Left cardiac atrium (tissue), 4 donors: ENCODE data around the gene AIRE. TPM values are rescaled to one million over a fixed set of nuclear protein-coding genes. Genes with fewer than 3 reads are reported as not detected.
"Not testable (repeated sequence)": the region's sequence is repeated elsewhere in the genome, so short reads cannot be mapped to it uniquely, and the experiment has no call there.

Experiments used
- ATAC-seq, 2 donors: fragments of 200-7000 bp; cut with Tn5 transposase; one replicate each; pipeline ENCODE4 v1.9.1; 2020; ENCODE audit warnings: mild to moderate bottlenecking in 2 of 2, moderate library complexity in 2 of 2
- DNase-seq: peaks from one replicate; pipeline ENCODE4 v3.0.0-alpha.2; 2020
- intact Hi-C, 2 donors: fragments of 100-400 bp; cut with DNase I; formaldehyde crosslinking; loops; one replicate each; pipeline versions ENCODE4 v1.14.1 to v1.15.1; 2022 to 2023
- long read RNA-seq: library from polyadenylated mRNA; unstranded; transcript quantifications from one replicate; pipeline ENCODE4 v2.0.0, GENCODE V29; 2021
- total RNA-seq, 2 donors: library from RNA; stranded (reverse); fragmentation: NEBNext Ultra II Directional; extraction: Animal tissue kit (Norgen Biotek cat#: 25700); gene quantifications; one replicate each; pipeline ENCODE4 v1.2.1, GENCODE V29; 2021
- donor health status: DM: no; HTN: yes; CAD: no.
- donor health status: DM: no; HTN: yes; CAD: no; lungs with severe emphysema.
- donor health status: DM: yes; HTN: yes; CAD: no.
- donor health status: Dilated cardiomyopathy.

The AIRE gene
- total RNA-seq, result under 1 TPM in 1 of 2 donors, not detected in 1; 0.08 TPM
- long read RNA-seq, result 0 reads

DNA sequence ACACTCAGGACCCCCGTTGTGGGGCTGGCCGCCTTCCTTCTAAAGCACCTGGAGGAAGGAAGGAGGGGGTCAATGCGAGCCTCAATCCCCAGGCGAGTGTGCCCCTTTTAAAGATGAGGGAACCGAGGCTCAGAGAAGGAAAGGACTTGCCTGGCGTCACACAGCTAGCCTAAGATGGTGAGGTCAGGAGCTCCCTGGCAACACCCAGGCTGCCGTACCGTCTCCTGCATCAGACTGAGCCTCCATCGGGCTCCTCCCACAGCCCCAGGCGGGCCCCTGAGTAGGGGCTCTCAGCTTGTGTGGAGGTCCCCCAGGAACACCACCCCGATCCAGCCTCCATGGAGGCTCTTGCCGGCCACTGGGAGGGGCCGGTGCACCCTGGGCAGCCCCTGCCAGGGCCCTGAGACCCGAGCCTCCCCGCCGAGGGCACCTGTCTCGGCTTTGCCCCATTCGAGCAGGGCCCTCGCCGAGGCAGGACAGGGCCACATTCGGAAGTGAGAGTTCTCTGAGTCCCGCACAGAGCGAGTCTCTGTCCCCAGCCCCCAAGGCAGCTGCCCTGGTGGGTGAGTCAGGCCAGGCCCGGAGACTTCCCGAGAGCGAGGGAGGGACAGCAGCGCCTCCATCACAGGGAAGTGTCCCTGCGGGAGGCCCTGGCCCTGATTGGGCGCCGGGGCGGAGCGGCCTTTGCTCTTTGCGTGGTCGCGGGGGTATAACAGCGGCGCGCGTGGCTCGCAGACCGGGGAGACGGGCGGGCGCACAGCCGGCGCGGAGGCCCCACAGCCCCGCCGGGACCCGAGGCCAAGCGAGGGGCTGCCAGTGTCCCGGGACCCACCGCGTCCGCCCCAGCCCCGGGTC, at the start of gene AIRE:
Gene AIRE, plus strand, starts transcription at position 739 of the 855 bp plus-strand sequence. CDS start 131 bp downstream, outside the sequence.
- peak; percentile 48 to 60 for ATAC-seq
- peak; percentile 44 for DNase-seq

DNA sequence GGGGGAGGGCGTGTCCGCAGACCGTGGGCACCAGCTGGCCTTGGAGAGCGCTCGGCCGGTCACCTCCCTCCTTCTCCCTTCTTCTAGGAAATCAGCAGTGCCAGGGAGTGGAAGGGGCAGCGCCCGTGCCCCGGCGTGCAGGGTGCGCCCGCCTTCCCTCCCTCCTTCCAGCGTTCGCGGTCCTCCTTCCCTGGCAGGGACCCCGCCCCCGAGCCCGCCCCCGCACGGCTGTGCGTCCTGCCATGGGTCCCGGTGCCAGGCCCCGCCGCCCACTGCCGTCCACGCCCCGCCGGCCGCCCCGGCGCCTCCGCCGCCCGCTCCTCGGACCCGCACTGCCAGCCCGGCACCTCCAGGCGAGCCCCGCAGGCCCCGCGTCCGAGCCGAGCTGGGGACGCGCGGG, 45.3 kb upstream of the AIRE start:
- intact Hi-C loops, DNase-seq: not testable (repeated sequence)
- ATAC-seq, result peak; percentile 60 to 62

More for the DNA sequence above, at the start of gene AIRE:
- intact Hi-C loops, result no loop called here

DNA sequence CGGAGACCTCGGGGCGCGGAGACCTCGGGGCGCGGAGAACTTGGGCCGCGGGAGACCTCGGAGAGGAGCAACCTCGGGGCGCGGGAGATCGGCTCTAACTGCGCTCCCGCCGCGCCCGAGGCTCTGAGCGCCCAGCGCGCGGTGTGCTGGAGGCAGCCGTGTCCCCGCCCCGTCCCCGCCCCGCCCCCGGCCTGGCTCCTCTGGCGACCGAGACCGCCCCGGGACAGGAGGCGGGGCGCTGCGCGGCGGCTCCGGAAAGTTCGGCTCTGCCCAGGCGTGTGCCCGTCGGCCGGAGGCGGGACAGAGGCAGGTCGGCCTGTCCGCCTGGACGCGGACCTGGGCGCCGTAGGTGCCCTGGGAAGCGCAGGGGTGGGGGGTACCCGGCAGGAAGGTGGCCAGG, 44.8 kb upstream of the AIRE start, which contains the start of gene ICOSLG:
Gene ICOSLG, minus strand, starts transcription at position 102 of the 400 bp plus-strand sequence. CDS start 126 bp downstream, outside the sequence.
- peak; percentile 89 to 90 for ATAC-seq
- DNase-seq, intact Hi-C loops: not testable (repeated sequence)

DNA sequence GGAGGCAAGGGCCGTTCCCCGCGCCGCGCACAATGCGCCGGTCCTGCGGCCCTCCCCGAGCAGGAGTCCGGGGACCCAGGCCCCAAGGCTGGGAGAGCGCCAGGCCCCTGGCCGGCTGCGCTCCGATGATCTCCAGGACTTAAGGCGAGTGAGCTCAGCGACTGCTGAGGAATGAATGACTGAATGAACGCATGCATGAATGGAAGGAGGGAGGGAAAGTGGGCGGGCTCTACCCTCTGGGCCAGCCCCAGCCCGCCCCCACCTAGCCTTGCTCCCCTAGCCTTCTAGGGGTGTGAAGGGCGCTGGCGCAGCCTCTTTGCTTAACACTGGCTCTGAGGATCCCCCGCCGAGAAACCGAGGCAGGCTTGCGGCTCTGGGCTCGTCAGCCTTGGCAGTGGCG, 44.4 kb upstream of the AIRE start:
- DNase-seq, intact Hi-C loops: not testable (repeated sequence)
- ATAC-seq, result peak; percentile 35 to 77

DNA sequence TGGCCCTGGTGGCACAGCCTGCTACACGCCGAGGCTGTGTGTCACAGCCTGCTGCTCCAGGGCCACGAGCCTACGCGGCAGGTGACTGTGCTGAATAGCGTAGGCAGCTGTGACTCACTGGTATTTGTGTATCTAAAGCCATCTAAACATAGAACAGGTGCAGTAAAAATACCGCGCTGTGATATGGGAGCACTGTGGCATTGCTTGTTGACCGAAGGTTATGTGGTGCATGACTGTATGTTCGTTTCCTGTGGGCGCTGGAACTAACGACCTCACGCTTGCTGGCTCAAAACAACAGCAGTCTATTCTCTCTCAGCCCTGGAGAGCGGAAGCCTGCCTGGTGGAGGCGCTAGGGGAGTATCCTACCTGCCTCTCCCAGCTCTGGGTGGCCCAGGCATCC, 41.7 kb upstream of the AIRE start:
- intact Hi-C loops, DNase-seq, ATAC-seq: not testable (repeated sequence)

DNA sequence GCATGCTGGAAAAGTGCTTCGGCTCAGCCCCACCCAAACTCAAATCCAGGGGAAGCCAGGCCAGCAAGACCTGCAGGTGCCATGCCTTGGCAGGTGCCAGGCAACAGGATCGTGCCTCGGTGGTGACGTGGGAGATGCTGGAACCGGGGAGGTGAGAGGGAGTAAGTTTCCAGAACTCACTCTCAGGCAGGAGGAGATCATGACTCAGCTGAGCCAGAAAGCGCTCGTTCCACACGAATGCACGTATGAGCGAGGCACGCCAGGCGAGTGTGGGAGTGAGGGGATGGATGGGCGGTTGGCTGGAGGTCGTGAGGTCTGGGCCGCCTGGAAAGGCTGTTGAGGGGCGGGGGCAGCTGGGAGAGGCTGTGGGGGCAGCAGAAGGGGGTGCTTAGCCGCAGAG, 37.8 kb upstream of the AIRE start:
- ATAC-seq, result peak in 1 of 2 donors; percentile 59
- intact Hi-C loops, result not testable (repeated sequence)

DNA sequence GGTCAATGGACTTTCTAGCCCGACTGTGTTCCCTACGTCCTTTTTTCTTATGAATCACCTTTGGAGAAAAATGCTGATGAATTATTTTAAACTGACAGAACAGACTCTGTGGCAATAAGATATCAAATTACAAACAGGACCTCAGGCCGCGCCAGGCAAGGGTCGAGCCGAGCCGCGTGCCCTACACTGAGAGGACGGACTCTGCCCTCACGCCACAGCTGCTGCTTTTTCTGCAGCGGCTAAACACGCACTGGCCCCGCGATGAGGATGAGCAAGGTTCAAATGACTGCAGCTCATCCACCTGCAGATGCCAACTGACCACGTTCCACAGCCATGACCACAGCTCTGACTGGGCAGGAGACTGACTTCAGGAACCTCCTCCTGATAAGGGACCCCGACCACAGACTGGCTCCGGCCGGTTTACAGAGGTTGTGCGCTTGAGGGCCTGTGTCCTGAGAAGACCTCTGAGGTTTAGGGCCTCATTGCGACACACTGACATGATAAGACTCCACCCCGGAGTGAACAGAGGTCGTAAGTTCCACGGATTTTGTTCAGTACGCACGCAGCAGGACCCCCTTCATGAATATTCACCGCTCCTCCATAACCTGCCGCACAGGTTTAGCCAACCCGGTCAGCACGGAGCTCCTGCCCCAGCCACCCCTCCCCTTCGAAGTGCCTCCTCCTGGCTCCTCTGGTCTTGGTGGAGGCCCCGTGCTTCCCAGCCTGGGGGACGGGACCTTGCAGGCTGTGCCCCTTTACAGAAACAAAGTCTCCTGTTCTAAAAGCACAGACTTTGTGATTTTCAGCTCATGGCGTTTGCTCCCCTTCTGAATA, 36.3 kb upstream of the AIRE start:
- ATAC-seq, result peak in 1 of 2 donors; percentile 52
- intact Hi-C loops, DNase-seq: not testable (repeated sequence)

More for the DNA sequence above, 37.8 kb upstream of the AIRE start:
- not testable (repeated sequence) for DNase-seq

DNA sequence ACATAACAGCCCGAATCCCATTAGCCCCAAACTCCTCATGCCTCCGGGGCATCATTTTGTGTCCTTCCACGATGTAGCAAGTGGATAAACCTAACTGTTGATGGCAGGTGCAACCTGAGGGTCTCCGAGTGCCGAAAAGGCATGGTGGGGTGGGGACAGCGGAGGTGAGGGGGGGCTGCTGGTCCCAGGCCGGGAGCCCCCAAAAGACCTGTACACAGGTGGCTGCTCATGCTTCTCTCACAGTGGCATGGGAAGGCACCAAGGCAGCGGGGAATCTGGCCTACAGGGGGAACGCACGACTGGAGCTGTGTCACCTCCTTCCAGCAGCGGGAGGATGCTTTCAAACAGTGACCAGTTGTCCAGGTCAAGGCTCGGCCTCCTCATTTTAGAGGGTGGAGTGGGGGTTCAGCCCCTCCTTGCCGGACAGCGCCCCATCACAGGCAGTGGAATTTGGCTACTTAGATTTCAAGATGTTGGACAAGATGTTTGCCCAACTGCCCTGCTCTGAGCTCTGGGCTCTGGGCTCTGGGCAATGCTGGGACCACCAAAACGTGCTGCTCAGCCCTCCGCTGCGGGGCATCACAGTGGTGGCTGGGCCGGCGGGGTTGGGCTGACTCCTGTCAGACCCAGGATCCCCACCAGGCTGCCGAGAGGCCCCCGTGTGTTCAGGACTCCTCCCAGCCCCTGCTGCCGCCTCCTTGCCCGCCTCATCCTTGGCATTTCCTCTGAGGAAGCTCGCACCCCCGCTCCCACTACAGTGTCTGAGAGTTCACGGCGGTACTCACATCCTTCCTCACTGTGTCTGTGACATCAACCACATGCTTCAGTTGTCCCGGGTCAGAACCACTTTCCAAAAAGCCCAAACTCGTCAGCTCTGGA, 31.6 kb upstream of the AIRE start:
- DNase-seq, result no peak
- intact Hi-C loops, result no loop called here
- ATAC-seq, result no peak

DNA sequence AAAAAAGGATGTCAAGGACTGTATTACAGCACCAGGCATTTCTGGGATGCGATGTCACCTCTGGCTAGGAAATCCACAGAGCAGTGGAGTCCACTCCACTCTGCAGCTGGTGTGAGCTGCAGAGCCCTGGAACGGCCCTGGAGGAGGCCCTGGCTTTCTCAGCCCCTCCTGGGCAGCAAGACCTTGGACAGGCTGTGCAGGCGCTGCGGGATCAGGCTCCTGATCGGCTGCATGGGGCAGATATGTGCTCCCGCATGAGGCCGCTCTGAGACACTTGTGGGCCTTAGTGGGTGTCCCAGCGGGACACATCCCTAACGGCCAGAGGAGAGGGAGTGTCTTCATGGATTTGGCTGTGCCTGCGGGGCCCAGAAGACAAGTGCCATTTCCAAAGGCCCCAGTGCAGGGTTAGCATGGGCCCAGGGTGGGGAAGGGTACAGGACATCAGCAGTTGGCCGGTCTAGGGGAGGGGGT, 30.1 kb upstream of the AIRE start:
- DNase-seq, result no peak
- intact Hi-C loops, result no loop called here
- ATAC-seq, result no peak

DNA sequence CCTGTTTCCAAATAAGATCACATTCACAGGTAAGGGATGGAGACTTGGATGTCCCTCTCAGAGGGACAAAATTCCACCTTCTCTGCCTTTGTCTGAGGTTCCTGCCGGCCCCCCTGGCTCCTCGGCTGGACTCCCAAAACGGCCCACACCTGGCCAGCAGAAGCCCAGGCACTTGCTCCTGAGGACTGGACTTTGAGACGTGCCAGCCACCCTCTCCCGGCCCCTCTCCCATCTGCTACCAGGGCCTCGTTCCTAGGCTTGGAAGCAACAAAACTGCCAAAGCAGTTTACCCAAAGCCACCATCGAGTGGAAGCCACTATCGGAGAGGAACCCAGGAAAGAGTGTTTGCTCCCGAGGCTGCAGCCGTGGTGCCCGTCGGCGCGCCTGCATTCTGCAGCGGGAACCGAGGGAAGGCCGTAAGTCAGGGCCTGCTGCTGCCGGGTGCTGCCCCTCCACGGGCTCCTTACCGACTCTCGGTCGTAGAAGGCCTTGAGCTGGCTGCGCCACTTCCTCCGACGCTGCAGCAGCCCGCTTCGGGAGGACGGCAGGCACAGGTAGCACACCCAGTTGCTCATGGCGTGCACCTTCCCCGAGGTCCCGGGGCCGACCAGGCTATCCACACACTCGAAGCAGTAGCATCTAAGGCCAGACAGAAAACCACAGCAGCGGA, 27.5 kb upstream of the AIRE start:
- intact Hi-C loops, result no loop called here
- peak; percentile 10 for DNase-seq
- no peak for ATAC-seq

DNA sequence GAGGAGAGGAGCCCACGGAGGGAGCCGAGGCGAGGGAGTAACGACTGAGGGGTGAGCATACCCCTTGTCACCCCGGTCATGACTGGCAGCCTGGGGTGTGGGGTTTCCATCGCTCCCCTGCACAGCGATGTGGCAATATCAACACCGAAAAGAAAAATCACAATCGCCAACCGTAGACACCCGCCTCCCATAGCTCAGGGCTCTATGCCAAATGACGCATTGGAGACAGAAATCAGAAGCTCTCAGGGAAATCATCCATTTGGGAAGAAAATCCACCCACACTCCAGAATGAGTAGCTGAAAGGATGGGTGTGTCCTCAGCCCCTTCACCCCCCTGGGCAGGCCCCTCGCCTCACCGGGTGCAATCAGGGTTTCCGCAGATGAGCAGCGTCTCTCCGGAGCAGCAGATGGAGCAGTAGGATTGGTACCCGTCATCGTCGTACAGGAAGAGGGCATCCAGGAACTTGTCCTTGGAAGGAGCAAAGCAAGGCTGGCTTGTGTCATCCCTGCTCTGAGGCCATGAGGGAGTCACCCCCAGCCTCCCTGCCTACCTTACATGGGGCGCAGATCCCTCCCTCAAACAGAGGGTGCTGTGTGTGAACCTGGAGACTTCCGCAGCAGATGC, 26.5 kb upstream of the AIRE start:
- intact Hi-C loops, result no loop called here
- peak; percentile 13 for DNase-seq
- ATAC-seq, result no peak

DNA sequence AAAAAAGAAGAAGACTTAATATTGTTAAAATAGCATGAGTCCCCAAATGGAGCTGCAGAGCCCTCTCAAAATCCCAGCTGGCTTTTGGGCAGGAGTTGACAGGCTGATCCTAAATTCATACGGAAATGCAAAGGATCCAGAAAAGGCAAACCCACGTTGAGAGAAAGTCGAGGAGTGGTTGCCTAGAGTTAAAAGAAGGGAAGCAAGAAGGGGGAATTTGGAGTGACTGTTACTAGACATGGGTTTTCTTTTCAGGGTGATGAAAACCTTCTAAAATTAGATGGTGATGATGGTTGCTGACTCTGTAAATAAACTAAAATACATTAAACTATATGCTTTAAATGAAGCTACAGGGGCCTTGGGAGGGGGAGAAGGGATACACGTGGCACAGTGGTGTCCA, 25.6 kb upstream of the AIRE start:
- ATAC-seq (no peak), DNase-seq (peak; percentile 0)
- intact Hi-C loops, result no loop called here

DNA sequence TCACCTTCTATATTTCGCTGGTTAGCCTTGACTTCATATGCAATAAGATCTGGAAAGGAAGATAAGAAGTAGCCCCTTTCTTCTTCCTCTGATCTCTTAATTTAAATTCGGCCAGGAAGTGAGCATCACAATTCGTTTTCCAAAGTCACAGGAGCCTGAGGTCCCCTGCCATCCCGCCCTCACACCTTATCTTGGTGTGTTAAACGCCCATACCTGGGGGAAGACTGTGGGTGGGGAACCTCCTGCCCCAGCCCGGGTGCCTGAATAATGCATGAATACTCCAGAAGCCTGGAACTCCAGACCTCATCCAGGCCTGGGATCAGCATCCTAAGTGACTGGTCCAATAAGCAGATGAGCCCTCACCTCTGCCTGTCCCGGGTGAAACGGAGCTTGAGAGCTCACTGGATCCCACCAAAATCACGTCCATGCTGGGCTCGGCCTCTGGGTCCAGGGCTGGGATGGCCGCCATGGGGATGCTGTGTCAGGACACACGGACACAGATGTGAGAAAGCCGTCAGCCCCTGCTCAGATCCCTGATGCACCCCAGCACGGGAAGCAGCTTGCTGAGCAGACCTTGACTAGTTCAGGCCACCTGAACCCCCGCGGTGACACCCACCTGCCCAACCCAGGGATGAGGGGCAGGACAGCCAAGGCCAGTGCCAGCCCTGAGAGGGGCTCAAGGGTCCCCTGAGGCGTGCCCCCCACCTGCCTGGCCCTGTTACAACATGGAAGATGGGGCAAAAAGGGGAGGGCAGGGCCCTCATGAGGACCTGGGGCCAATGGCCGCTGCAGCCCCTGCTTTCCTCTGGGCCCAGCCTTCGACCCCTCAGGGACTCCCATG, 24.7 kb upstream of the AIRE start:
- ATAC-seq (no peak), DNase-seq (peak; percentile 14)
- intact Hi-C loops, result no loop called here

DNA sequence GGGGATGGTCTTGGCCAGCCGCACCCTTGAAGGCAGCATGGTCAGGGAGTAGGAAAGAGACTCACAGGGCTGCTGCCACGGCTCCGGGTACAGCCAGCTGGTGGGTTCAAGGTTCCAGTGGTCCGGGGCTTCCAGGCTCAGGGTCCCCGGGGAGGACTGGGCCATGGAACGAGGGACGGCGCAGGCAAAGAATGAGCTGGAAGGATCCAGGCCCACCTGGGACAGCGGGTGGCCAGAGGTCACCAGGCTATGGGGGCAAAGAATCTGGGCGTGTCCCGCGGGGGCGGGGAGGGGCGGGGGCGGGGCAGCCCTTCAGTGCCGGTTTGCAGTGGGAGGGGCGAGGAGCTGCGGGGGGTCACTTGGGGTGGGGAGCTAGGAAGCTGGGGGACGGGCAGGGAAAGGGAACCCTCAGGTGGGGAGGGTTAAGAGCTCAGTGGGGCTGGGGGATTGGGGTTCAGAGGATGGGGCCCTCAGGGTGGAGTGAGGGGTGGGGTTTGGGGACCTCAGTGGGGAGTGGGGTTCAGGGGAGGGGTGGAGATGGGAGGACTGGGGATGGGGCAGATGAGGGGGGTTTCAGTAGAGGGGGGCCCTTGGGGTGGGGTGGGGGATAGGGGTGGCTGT, 23.9 kb upstream of the AIRE start, which contains the start of gene DNMT3L:
Gene DNMT3L, minus strand, starts transcription at position 223 of the 621 bp plus-strand sequence. CDS start 638 bp downstream, outside the sequence.
- DNase-seq (peak; percentile 15), ATAC-seq (no peak)
- intact Hi-C loops, result no loop called here

DNA sequence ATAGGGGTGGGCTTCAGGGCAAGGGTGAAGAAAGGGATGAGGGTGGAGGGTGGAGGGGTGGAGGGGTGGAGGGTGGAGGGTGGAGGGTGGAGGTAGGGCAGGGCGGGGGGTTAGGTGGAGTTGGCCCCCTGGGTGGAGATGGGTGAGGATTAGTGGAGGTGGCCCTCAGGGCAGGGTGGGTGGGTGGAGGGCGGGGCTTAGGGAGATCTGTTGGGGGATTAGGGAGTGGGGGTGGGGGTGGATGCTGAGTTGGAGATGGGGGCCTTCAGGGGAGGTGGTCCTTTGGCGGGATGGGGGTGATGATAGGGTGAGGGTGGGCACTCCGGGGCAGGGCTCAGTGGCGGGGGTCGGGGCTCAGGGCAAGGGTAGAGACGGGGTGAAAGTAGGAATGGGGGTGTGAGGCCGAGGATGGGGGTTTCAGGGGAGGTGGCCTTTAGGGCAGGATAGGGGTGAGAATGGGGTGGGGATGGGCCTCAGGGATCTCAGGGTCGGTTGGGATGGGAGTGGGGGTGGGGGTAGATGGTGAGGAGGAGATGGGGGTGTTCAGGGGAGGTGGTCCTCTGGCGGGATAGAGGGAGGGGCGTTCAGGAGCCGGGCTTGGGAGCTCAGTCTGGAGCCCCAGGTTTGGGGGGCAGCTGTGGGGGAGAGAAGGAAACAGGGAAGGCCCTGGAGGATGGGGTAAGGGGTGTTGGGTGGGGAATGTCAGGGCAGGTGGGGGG, 23.2 kb upstream of the AIRE start:
- DNase-seq, result peak; percentile 5
- ATAC-seq, result no peak

More for the DNA sequence above, 23.2 kb upstream of the AIRE start:
- intact Hi-C loops, result no loop called here
